Stimulated activated CD8-positive, alpha-beta memory T cell treated with anti-CD3 and anti-CD28 coated beads, Interleukin-12 subunit alpha, Interleukin-12 subunit beta, amount 100 ng/mL, for 24 hours (primary cell): ENCODE data around the gene ZNF135.

Experiments used
- DNase-seq: peaks from one replicate; pipeline ENCODE4 v3.0.0-alpha.2; 2020; ENCODE audit errors: extremely low read depth

The ZNF135 gene

GRCh38 chr19:58059003-58059670 lies at the start of gene ZNF135:
Gene ZNF135 (plus strand): TSS chr19:58059282. CDS start chr19:58060003, 721 bp downstream.
- peak; percentile 35 for DNase-seq

DNA sequence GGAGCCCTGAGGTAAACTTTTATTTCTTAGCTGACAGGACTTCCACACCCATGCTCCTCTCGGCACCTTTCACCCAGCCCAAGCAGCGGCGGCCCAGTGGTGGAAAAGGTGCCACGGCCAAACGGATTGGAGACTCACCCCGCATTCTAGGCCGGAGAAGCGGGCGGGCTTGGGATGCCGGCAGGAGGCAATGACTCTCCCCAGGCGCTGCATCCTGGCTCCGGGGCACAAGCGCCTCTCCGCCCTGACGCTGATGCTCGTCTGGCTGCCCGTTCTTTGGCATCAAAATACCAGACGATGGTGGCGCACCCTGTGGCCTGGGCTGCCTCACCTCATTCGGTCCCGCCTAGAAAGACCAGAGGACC lies 49.8 kb upstream of the ZNF135 start:
- DNase-seq: no peak

- no peak for DNase-seq
These were observed 49.3 kb upstream of the ZNF135 start for GRCh38 chr19:58009666-58010301.

GRCh38 chr19:58010507-58010906 lies 48.6 kb upstream of the ZNF135 start:
- no peak for DNase-seq

DNA sequence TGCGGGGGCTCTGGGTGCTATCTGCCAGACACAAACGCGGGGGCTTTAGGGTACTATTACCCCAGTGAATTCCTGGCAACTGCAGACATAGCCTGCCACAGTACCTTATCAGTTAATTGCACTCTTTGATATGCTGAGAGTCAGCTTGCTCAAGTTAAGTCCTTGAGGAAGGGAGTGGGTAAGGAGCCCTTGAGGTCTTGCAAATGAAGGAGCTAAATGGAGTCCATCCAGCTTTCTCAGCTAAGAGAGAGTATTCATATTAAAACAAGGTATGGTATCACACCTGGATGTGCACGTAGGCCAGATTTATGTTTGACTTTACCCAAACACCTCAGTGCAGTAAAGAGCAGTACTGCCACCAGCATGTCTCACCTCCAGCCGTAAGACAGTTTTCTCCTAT lies 44.9 kb upstream of the ZNF135 start:
- DNase-seq: no peak

GRCh38 chr19:58020129-58020528 lies 39.0 kb upstream of the ZNF135 start:
- no peak for DNase-seq

GRCh38 chr19:58021541-58022282 lies 37.4 kb upstream of the ZNF135 start:
- no peak for DNase-seq

DNA sequence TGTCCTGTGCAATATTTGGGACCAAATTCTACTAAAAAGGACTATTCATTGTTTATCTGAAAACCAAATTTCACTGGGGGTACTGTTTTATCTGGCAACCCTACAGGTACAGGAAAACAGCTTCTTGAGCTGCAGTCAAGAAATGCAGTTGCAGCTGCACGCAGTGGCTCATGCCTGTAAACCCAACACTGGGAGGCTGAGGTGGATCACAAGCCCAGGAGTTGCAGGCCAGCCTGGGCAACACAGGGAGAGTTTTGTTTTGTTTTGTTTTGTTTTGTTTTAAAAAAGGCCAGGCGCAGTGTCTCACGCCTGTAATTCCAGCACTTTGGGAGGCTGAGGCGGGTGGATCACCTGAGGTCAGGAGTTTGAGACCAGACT lies 36.8 kb upstream of the ZNF135 start:
- DNase-seq: no peak

DNA sequence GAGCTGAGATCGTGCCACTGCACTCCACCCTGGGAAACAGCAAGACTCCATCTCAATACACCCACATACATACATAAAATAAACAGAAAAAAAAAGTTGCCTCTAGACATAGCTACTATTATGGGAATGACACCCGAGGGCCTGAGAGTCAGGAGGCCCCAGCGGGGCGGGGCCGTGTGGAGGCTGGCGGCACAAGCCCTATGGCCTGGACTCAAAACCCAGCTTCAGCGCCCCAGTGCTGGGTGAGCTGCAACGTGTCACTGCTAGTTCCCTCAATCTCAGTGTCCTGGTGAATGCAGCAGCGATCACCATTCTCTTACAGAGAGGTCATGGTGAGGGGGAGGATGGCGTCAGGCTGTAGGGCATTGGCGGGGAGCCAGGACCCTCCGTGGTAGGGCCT lies 34.4 kb upstream of the ZNF135 start:
- no peak for DNase-seq

DNA sequence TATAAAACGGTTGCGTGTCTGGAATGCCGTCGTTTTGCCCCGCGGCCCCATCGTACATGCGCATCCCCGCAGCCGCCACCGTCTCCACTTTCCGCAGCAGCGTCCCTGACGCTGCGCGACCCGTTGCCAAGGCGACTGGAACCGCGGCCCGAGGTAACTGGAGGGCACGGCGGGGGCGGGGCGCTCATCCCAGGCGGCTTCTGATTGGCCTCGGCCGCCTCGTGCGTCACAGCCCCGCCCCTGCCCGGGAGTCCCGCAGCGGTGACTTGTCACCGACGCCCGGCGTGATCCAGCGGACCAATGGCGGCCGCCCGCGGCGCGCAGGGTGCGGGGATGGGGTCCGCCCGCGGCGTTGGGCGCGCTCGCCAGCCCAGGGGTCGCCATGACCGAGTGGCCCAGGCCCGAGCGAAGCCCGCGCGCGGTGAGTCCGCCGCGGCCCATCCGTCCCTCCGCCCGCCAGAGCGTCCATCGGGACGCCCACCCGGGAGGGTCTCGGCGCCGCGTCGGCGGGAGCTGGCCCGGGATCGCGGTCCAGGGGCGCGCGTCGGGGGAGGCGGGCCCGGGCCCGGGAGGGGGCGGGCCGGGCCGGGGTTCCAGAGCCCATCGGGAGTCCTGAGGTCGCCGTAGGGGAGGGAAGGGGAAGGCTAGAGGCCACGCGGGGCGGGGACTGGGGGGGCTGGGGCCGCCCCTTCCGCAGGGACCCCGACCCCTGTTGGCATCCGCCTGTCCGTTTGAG lies 25.2 kb upstream of the ZNF135 start, which contains the start of gene ZSCAN1:
TSS of gene ZSCAN1 (plus strand) at position 285 of the 736 bp plus-strand sequence. CDS start 3,812 bp downstream, outside the sequence.
- DNase-seq: no peak

- no peak for DNase-seq
These were observed 24.6 kb upstream of the ZNF135 start for GRCh38 chr19:58034477-58034793.

- DNase-seq: no peak
These were observed 23.2 kb upstream of the ZNF135 start for GRCh38 chr19:58035863-58036262.

DNA sequence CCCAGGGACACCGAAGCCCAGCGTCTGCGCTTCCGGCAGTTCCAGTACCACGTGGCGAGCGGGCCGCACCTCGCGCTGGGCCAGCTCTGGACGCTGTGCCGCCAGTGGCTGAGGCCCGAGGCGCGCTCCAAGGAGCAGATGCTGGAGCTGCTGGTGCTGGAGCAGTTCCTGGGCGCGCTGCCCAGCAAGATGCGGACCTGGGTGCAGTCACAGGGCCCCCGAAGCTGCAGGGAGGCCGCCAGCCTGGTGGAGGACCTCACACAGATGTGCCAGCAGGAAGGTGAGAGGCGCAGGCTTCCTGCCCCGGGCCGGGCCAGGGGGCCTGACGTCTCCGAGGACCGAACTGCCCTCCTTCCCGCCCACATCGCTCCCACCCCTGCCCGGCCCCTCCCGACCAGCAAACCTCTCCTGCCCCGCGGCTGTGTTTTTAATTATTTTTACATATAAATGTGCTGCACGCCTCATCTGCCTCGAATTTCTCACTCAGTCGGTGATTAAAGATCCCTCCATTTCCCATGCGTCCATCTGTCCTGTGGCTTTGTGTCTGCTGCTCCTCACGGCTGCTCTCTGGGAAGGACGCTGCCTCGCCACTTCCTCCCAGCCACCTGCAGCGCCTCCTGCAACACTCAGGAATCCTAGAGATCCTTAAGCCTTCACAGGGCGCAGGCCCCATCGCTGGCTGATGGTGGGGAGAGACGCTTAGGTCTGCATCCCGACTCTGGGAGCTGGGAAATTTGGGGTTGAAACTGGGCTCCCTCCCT lies 21.0 kb upstream of the ZNF135 start:
- DNase-seq: no peak

DNA sequence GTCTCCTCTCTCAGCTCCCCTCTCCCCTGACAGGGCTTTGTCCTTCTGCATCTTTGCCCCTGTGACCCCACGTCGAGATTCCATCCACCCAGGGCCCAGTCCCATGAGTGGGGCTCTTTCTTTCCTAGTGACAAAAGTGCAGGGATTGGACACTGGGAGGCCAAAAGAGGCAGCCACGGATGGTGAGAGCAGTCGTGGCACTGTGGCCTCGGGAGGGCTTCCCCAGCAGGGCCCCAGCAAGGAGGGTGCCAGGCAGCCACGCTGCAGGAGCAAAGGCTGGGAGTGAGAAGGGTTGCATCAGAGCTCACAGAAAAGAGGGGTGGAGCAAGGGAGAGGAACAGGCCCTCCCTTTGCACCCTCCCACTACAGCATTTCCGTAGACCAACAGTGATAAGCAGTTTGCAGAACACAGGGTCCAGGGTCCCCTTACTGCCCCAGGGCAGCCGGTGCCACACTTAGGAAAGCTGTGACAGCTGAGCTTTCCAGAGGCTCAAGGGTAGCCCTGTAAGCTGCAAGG lies 20.3 kb upstream of the ZNF135 start:
- DNase-seq: no peak

- no peak for DNase-seq
These were observed 18.1 kb upstream of the ZNF135 start for GRCh38 chr19:58040751-58041525.

GRCh38 chr19:58042495-58043340 lies 16.4 kb upstream of the ZNF135 start:
- DNase-seq: no peak

DNA sequence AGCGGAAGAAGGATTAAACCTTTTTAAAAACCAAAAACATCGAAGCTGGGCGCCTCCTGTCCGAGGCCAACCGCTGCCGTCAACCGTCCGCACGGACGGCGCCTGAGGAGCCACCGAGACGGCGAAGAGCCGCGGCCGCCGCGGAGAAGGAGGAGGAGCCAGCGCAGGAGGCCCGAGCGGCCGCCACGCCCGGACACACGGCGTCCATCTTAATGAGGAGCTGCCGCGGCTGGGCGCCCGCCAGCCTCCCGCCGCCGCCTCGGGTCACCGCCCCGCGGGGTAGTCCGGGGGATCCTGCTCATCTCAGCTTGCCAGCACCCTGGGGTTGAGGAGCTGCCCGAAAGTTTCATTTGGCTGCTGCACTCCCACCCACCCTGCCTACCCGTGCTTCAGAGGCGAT lies 14.7 kb upstream of the ZNF135 start:
- DNase-seq: no peak

GRCh38 chr19:58044886-58045285 lies 14.2 kb upstream of the ZNF135 start:
- no peak for DNase-seq

GRCh38 chr19:58045411-58046050 lies 13.6 kb upstream of the ZNF135 start:
- no peak for DNase-seq
